ENCODE data around the gene NLE1. TPM values are rescaled to one million over a fixed set of nuclear protein-coding genes. Genes with fewer than 3 reads are reported as not detected.

The NLE1 gene
- total RNA-seq, 2 donors from 2014 or later: 12.9 to 17.9 TPM

- Histone ChIP-seq H3K36me3 (replicated peaks in 1 of 2; ENCODE audit: insufficient read depth in 1 of 2, low read depth in 2 of 2) (no peaks in the 10 kb centered on the region), H3K27me3 (no peaks in the 10 kb centered on the region), H3K4me3 (no peak overlapping the region), H3K27ac (no peak overlapping the region), H3K4me1 (no peaks in the 10 kb centered on the region), H3K9me3 (no peaks in the 10 kb centered on the region)
- ATAC-seq (no peak), DNase-seq (no peak)
- intact Hi-C loops (cut with DNase I): loop anchor here (10.0 kb wide), 2 partner anchors 154 to 374 kb away; partner anchors contain the start of gene SLFN12L
- TF ChIP-seq CTCF (IDR thresholded peaks at IDR 0.05): no peak
- 50 to 61% methylated on average over 13 of the region's 13 CpGs for WGBS, 2 donors
These were observed 18.5 kb upstream of the NLE1 start for GRCh38 chr17:35160354-35161201.

DNA sequence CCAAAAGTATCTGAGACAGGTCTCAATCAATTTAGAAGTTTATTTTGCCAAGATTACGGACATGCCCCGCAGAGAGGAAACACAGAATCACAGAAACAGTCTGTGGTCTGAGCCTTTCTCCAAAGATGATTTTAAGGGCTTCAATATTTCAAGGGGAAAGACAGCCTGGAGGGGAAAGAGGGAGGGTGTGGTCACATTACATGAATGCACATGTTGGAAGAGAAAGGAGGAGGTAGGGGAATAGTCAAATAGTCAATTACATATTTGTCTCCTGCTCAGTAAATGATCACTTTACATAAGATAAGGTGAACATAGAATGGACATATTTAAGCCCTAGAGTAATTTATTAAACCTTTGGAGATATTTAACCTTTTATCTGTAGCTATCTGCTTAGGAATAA lies 17.8 kb upstream of the NLE1 start:
- WGBS, 2 donors: 67 to 84% methylated on average over 2 of the region's 2 CpGs
- intact Hi-C loops (cut with DNase I): loop anchor here (10.0 kb wide), 2 partner anchors 155 to 375 kb away; partner anchors contain the start of gene SLFN12L
- no peak overlapping the region for H3K27ac ChIP-seq
- no peak overlapping the region for H3K4me3 ChIP-seq
- H3K9me3 ChIP-seq: no peaks in the 10 kb centered on the region
- H3K27me3 ChIP-seq: no peaks in the 10 kb centered on the region
- DNase-seq (no peak), ATAC-seq (no peak)
- no peaks in the 10 kb centered on the region for H3K4me1 ChIP-seq
- TF ChIP-seq CTCF (IDR thresholded peaks at IDR 0.05) (no peak), POLR2A (IDR thresholded peaks at IDR 0.05) (no peak)
- H3K36me3 ChIP-seq (replicated peaks in 1 of 2; ENCODE audit: insufficient read depth in 1 of 2, low read depth in 2 of 2): no peaks in the 10 kb centered on the region

DNA sequence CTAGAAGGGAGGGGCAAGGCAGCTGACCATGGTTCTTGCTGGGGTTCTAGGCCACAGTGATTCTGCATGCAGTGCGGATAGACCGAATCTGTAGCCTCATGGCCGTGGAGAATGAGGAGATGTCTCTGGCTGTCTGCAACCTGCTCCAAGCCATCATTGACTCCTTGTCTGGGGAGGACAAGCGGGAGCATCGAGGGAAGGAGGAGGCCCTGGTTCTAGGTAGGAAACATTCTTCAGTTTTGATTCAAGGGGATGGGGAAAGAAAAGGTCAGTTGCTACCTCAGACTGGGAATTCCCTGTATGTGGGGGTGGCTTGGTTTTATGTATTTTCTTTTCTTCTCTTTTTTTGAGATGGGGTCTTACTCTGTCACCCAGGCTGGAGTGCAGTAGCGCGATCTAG lies 13.1 kb upstream of the NLE1 start:
- no peaks in the 10 kb centered on the region for H3K4me1 ChIP-seq
- no peaks in the 10 kb centered on the region for H3K36me3 ChIP-seq (replicated peaks in 1 of 2; ENCODE audit: insufficient read depth in 1 of 2, low read depth in 2 of 2)
- no peak overlapping the region for H3K4me3 ChIP-seq
- H3K27ac ChIP-seq: no peak overlapping the region
- DNase-seq (no peak), ATAC-seq (no peak)
- H3K9me3 ChIP-seq: no peaks in the 10 kb centered on the region
- H3K27me3 ChIP-seq: no peaks in the 10 kb centered on the region
- no peak for TF ChIP-seq CTCF (IDR thresholded peaks at IDR 0.05)
- TF ChIP-seq POLR2A (IDR thresholded peaks at IDR 0.05): no peak
- WGBS, 2 donors: 81 to 84% methylated on average over 5 to 7 of the region's 7 CpGs
- intact Hi-C loops (cut with DNase I): no loop called here

DNA sequence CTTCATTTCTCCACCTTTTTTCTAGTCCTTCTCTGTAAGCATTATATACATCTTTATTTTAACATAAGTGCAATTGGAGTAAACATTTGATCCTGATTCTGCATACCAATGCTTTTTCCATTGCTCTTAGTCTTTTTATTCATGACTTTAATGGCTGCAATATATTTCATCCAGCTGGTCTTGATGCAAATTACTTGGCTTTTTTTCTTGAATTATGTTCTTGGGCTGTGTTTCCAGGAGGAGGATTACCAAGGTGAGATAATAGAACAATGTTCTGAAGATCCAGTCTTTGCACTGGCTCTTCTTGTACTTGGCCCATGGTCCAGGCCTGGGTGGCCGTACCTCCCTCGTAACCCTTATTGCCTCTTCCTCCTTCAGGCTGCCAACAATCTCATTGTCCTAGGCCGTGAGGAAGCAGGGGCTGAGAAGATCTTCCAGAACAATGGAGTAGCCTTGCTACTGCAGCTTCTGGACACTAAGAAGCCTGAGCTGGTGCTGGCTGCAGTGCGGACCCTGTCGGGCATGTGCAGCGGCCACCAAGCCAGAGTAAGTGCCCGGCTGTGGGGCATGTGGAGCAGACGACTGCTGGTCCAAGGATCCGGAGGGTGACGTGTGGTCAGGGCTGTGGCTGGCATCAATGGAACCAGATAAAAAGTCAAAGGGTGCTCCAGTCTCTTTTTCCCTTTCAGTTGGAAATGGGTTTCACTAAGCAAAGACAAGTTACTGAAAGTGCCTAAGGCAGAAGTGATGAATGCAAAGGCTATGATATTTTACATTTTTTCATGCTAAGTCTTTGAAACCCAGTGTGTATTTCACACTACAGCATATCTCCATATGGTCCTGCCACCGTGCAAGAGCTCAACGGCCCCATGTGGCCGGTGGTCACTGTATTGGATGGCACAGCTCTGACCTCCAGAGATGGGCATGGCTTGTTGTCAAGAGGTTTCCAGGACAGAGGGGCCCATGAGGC lies 12.4 kb upstream of the NLE1 start:
- intact Hi-C loops (cut with DNase I): no loop called here
- Histone ChIP-seq H3K4me1 (no peaks in the 10 kb centered on the region), H3K27ac (no peak overlapping the region), H3K27me3 (no peaks in the 10 kb centered on the region), H3K4me3 (no peak overlapping the region), H3K9me3 (no peaks in the 10 kb centered on the region), H3K36me3 (replicated peaks in 1 of 2; ENCODE audit: insufficient read depth in 1 of 2, low read depth in 2 of 2) (no peaks in the 10 kb centered on the region)
- 81 to 83% methylated on average over 13 of the region's 13 CpGs for WGBS, 2 donors
- no peak for TF ChIP-seq POLR2A (IDR thresholded peaks at IDR 0.05)
- no peak for TF ChIP-seq CTCF (IDR thresholded peaks at IDR 0.05)
- ATAC-seq (no peak), DNase-seq (no peak)
